Fibroblast of skin of abdomen (primary cell): ENCODE data around the gene GPC6.

Experiments used
- DNase-seq: peaks from one replicate; pipeline ENCODE4 v3.0.0-alpha.2; 2013

The GPC6 gene

GRCh38 chr13:94312511-94313216, 1086.1 kb downstream of the GPC6 start:
- DNase-seq: no peak

GRCh38 chr13:94313321-94313910, 1086.8 kb downstream of the GPC6 start:
- no peak for DNase-seq

- no peak for DNase-seq
Observed at GRCh38 chr13:94313926-94314325, 1087.3 kb downstream of the GPC6 start.

- DNase-seq: no peak
Observed at GRCh38 chr13:94315188-94315587, 1088.6 kb downstream of the GPC6 start.

- peak; percentile 68 for DNase-seq
Observed at GRCh38 chr13:94317063-94317491, 1090.5 kb downstream of the GPC6 start.

GRCh38 chr13:94318418-94318817, 1091.8 kb downstream of the GPC6 start:
- DNase-seq: peak; percentile 35

- DNase-seq: no peak
Observed at GRCh38 chr13:94319501-94319900, 1092.9 kb downstream of the GPC6 start.

GRCh38 chr13:94322925-94323763, 1096.5 kb downstream of the GPC6 start:
- peak; percentile 45 for DNase-seq

- no peak for DNase-seq
Observed at GRCh38 chr13:94323764-94324758, 1097.5 kb downstream of the GPC6 start.

- DNase-seq: no peak
Observed at GRCh38 chr13:94324767-94325540, 1098.3 kb downstream of the GPC6 start.

GRCh38 chr13:94325650-94326049, 1099.0 kb downstream of the GPC6 start:
- peak; percentile 50 for DNase-seq

GRCh38 chr13:94327318-94327717, 1100.7 kb downstream of the GPC6 start:
- no peak for DNase-seq

GRCh38 chr13:94328381-94329041, 1101.9 kb downstream of the GPC6 start:
- no peak for DNase-seq

GRCh38 chr13:94329277-94329676, 1102.7 kb downstream of the GPC6 start:
- peak; percentile 65 for DNase-seq

- DNase-seq: peak; percentile 94
Observed at GRCh38 chr13:94329754-94330551, 1103.3 kb downstream of the GPC6 start.

- DNase-seq: no peak
Observed at GRCh38 chr13:94330552-94331071, 1104.0 kb downstream of the GPC6 start.

- DNase-seq: no peak
Observed at GRCh38 chr13:94331281-94331680, 1104.7 kb downstream of the GPC6 start.

GRCh38 chr13:94332359-94333096, 1105.9 kb downstream of the GPC6 start:
- no peak for DNase-seq
